Peyer's patch (tissue), 4 donors: ENCODE results near the gene PDE6B. TPM values are rescaled to one million over a fixed set of nuclear protein-coding genes. Genes with fewer than 3 reads are reported as not detected.

Experiments
- DNase-seq, 3 donors: peaks; one replicate each; pipeline ENCODE4 v3.0.0-alpha.2; 2017 to 2019
- H3K27ac ChIP-seq, 4 donors: fragments of 200-600 bp; sonication (generic); one replicate each; pipeline ENCODE4 v1.5.1; 2016 to 2019
- H3K27me3 ChIP-seq, 2 donors: fragments of 200-600 bp; sonication (generic); one replicate each; pipeline ENCODE4 v1.5.1; 2019
- H3K36me3 ChIP-seq, 3 donors: fragments of 200-600 bp; sonication (generic); one replicate each; pipeline ENCODE4 v1.5.1; 2016 to 2019
- H3K4me1 ChIP-seq, 4 donors: fragments of 200-600 bp; sonication (generic); one replicate each; pipeline ENCODE4 v1.5.1; 2016 to 2019
- H3K4me3 ChIP-seq, 4 donors: fragments of 200-600 bp; sonication (generic); 1 replicate in 3 of 4; 2 replicates in 1 of 4; pipeline ENCODE4 v1.5.1; 2016 to 2019; ENCODE audit warnings: mild to moderate bottlenecking in 1 of 4
- H3K9me3 ChIP-seq, 4 donors: fragments of 200-600 bp; sonication (generic); one replicate each; pipeline ENCODE4 v1.5.1; 2016 to 2019; ENCODE audit warnings: mild to moderate bottlenecking in 1 of 4
- CTCF ChIP-seq, 6 experiments: fragments of 450-650 bp in 4 of 6; fragments of 200-600 bp in 2 of 6; sonication (generic) in 1 of 6; IDR thresholded peaks; one replicate each; pipeline ENCODE4 v1.5.1; 2017 to 2019; ENCODE audit warnings: antibody characterized with exemption in 6 of 6, mild to moderate bottlenecking in 3 of 6, moderate library complexity in 1 of 6
- POLR2A ChIP-seq, 2 donors: fragments of 450-650 bp; IDR thresholded peaks; one replicate each; pipeline ENCODE4 v1.5.1; 2017; ENCODE audit warnings: antibody characterized with exemption in 2 of 2, mild to moderate bottlenecking in 2 of 2, moderate library complexity in 2 of 2
- total RNA-seq, 4 donors: library from RNA; depleted of rRNA; stranded (reverse); fragments of >200 nt; gene quantifications; one replicate each; pipeline ENCODE4 v1.1.0, GENCODE V29; 2016

The PDE6B gene
- total RNA-seq, 4 donors from 2014 or later, result 0.27 to 1.8 (median 1.4) TPM; not detected in 1

- H3K9me3 ChIP-seq, result no peaks in the 10 kb centered on the region
- H3K36me3 ChIP-seq, result peaks cover 0 to 18% (median 0%) of the 10 kb centered on the region in 3 donors
- no peak for TF ChIP-seq CTCF (IDR thresholded peaks at IDR 0.05)
- TF ChIP-seq POLR2A (IDR thresholded peaks at IDR 0.05), result no peak
- H3K4me3 ChIP-seq, result no peak overlapping the region
- no peaks in the 10 kb centered on the region for H3K27me3 ChIP-seq
- DNase-seq, result no peak
- peaks cover 0 to 49% (median 23%) of the 10 kb centered on the region in 4 donors for H3K4me1 ChIP-seq
- H3K27ac ChIP-seq, result peak overlapping the region in 1 of 4 donors; percentile 99
These were observed 50.9 kb downstream of the PDE6B start for GRCh38 chr4:675980-676870.

- H3K4me1 ChIP-seq, result peaks cover 2 to 52% (median 24%) of the 10 kb centered on the region in 4 donors
- H3K4me3 ChIP-seq, result no peak overlapping the region
- peaks cover 0 to 12% (median 0%) of the 10 kb centered on the region in 3 donors for H3K36me3 ChIP-seq
- TF ChIP-seq POLR2A (IDR thresholded peaks at IDR 0.05) (no peak), CTCF (IDR thresholded peaks at IDR 0.05) (no peak)
- DNase-seq, result peak in 1 of 3 donors; percentile 75
- H3K27ac ChIP-seq, result peak overlapping the region in 1 of 4 donors; percentile 99
- H3K9me3 ChIP-seq, result no peaks in the 10 kb centered on the region
- H3K27me3 ChIP-seq, result no peaks in the 10 kb centered on the region
These were observed 51.5 kb downstream of the PDE6B start for GRCh38 chr4:676871-677235.

GRCh38 chr4:677431-678293 is 52.3 kb downstream of the PDE6B start:
- Histone ChIP-seq H3K27ac (no peak overlapping the region), H3K36me3 (peaks cover 0 to 4% (median 0%) of the 10 kb centered on the region in 3 donors), H3K27me3 (no peaks in the 10 kb centered on the region), H3K4me3 (no peak overlapping the region), H3K4me1 (peaks cover 10 to 57% (median 25%) of the 10 kb centered on the region in 4 donors), H3K9me3 (no peaks in the 10 kb centered on the region)
- peak in 1 of 3 donors; percentile 91 for DNase-seq
- TF ChIP-seq CTCF (IDR thresholded peaks at IDR 0.05), result no peak
- TF ChIP-seq POLR2A (IDR thresholded peaks at IDR 0.05), result no peak

GRCh38 chr4:678331-679103 is 53.1 kb downstream of the PDE6B start:
- Histone ChIP-seq H3K4me1 (peaks cover 8 to 59% (median 20%) of the 10 kb centered on the region in 4 donors), H3K9me3 (no peaks in the 10 kb centered on the region), H3K36me3 (no peaks in the 10 kb centered on the region), H3K27ac (no peak overlapping the region), H3K27me3 (no peaks in the 10 kb centered on the region), H3K4me3 (no peak overlapping the region)
- DNase-seq, result no peak
- TF ChIP-seq CTCF (IDR thresholded peaks at IDR 0.05) (no peak), POLR2A (IDR thresholded peaks at IDR 0.05) (no peak)

- Histone ChIP-seq H3K9me3 (no peaks in the 10 kb centered on the region), H3K4me1 (peaks cover 7 to 63% (median 19%) of the 10 kb centered on the region in 4 donors), H3K27me3 (no peaks in the 10 kb centered on the region)
These were observed 53.7 kb downstream of the PDE6B start for GRCh38 chr4:679104-679481.

More at GRCh38 chr4:679104-679481, 53.7 kb downstream of the PDE6B start:
- no peak overlapping the region for H3K27ac ChIP-seq
- TF ChIP-seq POLR2A (IDR thresholded peaks at IDR 0.05), result no peak
- no peak for TF ChIP-seq CTCF (IDR thresholded peaks at IDR 0.05)
- peak in 1 of 3 donors; percentile 50 for DNase-seq
- H3K4me3 ChIP-seq, result no peak overlapping the region
- H3K36me3 ChIP-seq, result no peaks in the 10 kb centered on the region
